Ovary (tissue), 3 donors: ENCODE measurements around the gene TMEM132D.

Experiments
- CTCF ChIP-seq, 3 donors: fragments of 450-650 bp in 2 of 3; fragments of 200-600 bp in 1 of 3; IDR thresholded peaks; one replicate each; pipeline versions ENCODE4 v1.5.1 to v1.8.0; 2016 to 2022; ENCODE audit warnings: antibody characterized with exemption in 3 of 3, mild to moderate bottlenecking in 1 of 3
- POLR2A ChIP-seq: fragments of 450-650 bp; IDR thresholded peaks from one replicate; pipeline ENCODE4 v1.6.1; 2017; ENCODE audit warnings: antibody characterized with exemption, mild to moderate bottlenecking, moderate library complexity
- donor health status: DM: no; HTN: no; CAD: no.

GRCh38 chr12:129211862-129212630, 691.8 kb downstream of the TMEM132D start:
- TF ChIP-seq CTCF (IDR thresholded peaks at IDR 0.05), result no peak
- TF ChIP-seq POLR2A, result no peak
